K562 (cell line): ENCODE data around the gene ZNF471. TPM values are rescaled to one million over a fixed set of nuclear protein-coding genes. Genes with fewer than 3 reads are reported as not detected.

Experiments
- ATAC-seq: fragments of 200-7000 bp; cut with Tn5 transposase; 3 replicates; pipeline ENCODE4 v1.9.1; 2020; ENCODE audit warnings: moderate library complexity
- BruUV-seq: library from RNA; stranded (reverse); fragments of 400-500 nt; replicated peaks from 2 replicates; lab custom pipeline; 2021; lab: Mats Ljungman, UMichigan
- CTCF ChIA-PET: fragments of 300-600 bp; formaldehyde crosslinking; extraction: SDS; loops from one replicate; lab custom pipeline; 2021; ENCODE audit warnings: low intra/inter-chr PET ratio; lab: Yijun Ruan, JAX
- POLR2A ChIA-PET: fragments of 300-600, 350-650 bp; sonication (Branson Sonifier 250); formaldehyde crosslinking; extraction: SDS; loops from one replicate; lab custom pipeline; 2021; ENCODE audit warnings: antibody characterized with exemption, inconsistent platforms; lab: Yijun Ruan, JAX
- DNase-seq, 4 experiments: peaks; one replicate each; pipeline versions ENCODE4 v3.0.0 to v3.0.0-alpha.2; 2011 to 2018; ENCODE audit warnings: low spot score in 3 of 4, mixed read lengths in 3 of 4; ENCODE audit errors: extremely low read depth in 1 of 4
- FAIRE-seq: peaks from 2 replicates; lab custom pipeline; 2011; peaks lifted over from hg19 to GRCh38; lab: Jason Lieb, UNC
- H2AFZ ChIP-seq: 2 replicates; pipeline ENCODE4 v1.6.0; 2011; ENCODE audit warnings: low read depth, low read length, control low read depth, inconsistent platforms
- H3K27ac ChIP-seq: fragments of 200-600 bp; 3 replicates; pipeline ENCODE4 v1.8.0; 2011; ENCODE audit warnings: low read depth, mild to moderate bottlenecking, control low read depth, inconsistent platforms, low read length, moderate library complexity, mixed read lengths; ENCODE audit errors: extremely low read depth
- H3K27me3 ChIP-seq, 2 experiments: fragments of 300-600 bp in 1 of 2; 2 replicates in 1 of 2; 3 replicates in 1 of 2; pipeline versions ENCODE4 v1.6.0 to v1.8.0; 2011; ENCODE audit warnings: inconsistent platforms in 2 of 2, low read length in 2 of 2, mild to moderate bottlenecking in 1 of 2, mixed read lengths in 1 of 2, moderate library complexity in 1 of 2; ENCODE audit not compliant: control insufficient read depth in 2 of 2, insufficient read depth in 2 of 2
- H3K36me3 ChIP-seq: fragments of 300-600 bp; 3 replicates; pipeline ENCODE4 v1.8.0; 2011; ENCODE audit warnings: mild to moderate bottlenecking, low read length, inconsistent platforms; ENCODE audit not compliant: control insufficient read depth, insufficient read depth
- H3K4me1 ChIP-seq, 2 experiments: fragments of 200-600 bp in 1 of 2; replicated peaks in 1 of 2; 2 replicates in 1 of 2; 3 replicates in 1 of 2; pipeline versions ENCODE4 v1.5.1 to v1.8.0; 2011; ENCODE audit warnings: inconsistent platforms in 2 of 2, low read length in 2 of 2, mild to moderate bottlenecking in 1 of 2, mixed read lengths in 1 of 2, moderate library complexity in 1 of 2; ENCODE audit not compliant: control insufficient read depth in 2 of 2, insufficient read depth in 2 of 2
- H3K4me2 ChIP-seq: 2 replicates; pipeline ENCODE4 v1.6.1; 2011; ENCODE audit warnings: low read length, control low read depth, inconsistent platforms, mixed read lengths; ENCODE audit not compliant: insufficient read depth
- H3K4me3 ChIP-seq: fragments of 200-600 bp; sonication (generic), shearing (Covaris generic); 2 replicates; pipeline ENCODE4 v1.5.1; 2016; ENCODE audit warnings: control low read depth, inconsistent platforms
- H3K79me2 ChIP-seq: fragments of 200-600 bp; 3 replicates; pipeline ENCODE4 v1.8.0; 2011; ENCODE audit warnings: low read length, inconsistent platforms; ENCODE audit not compliant: control insufficient read depth, insufficient read depth
- H3K9ac ChIP-seq, 2 experiments: 2 replicates each; pipeline versions ENCODE4 v1.6.0 to v1.6.1; 2011; ENCODE audit warnings: low read depth in 2 of 2, low read length in 2 of 2, control low read depth in 1 of 2, inconsistent platforms in 1 of 2, mild to moderate bottlenecking in 1 of 2, mixed read lengths in 1 of 2; ENCODE audit not compliant: insufficient read depth in 1 of 2
- H3K9me1 ChIP-seq: one replicate; pipeline ENCODE4 v1.6.0; 2011; ENCODE audit warnings: inconsistent platforms, mild to moderate bottlenecking, low read length, moderate library complexity; ENCODE audit not compliant: control insufficient read depth, insufficient read depth
- H3K9me3 ChIP-seq: replicated peaks from 2 replicates; pipeline ENCODE4 v1.5.1; 2011; ENCODE audit warnings: low read depth, low read length, inconsistent platforms; ENCODE audit not compliant: control insufficient read depth, insufficient read depth
- H4K20me1 ChIP-seq: replicated peaks from 2 replicates; pipeline ENCODE4 v1.6.1; 2011; ENCODE audit warnings: low read length, inconsistent platforms, mixed read lengths; ENCODE audit not compliant: control insufficient read depth, insufficient read depth
- CHD2 ChIP-seq: IDR thresholded peaks from 2 replicates; pipeline ENCODE4 v1.6.1; 2011; ENCODE audit warnings: low read depth, low read length
- EWSR1 ChIP-seq: fragments of 450-650 bp; IDR thresholded peaks from 2 replicates; pipeline ENCODE4 v1.6.1; 2018; ENCODE audit warnings: borderline replicate concordance, mild to moderate bottlenecking, low read depth, moderate library complexity; ENCODE audit not compliant: partially characterized antibody
- IFI16 ChIP-seq: fragments of 250-450 bp; sonication (Bioruptor Pico); IDR thresholded peaks from 2 replicates; pipeline ENCODE4 v2.1.2; 2022; ENCODE audit warnings: mild to moderate bottlenecking, inconsistent platforms
- SLC30A9 ChIP-seq: fragments of 250-450 bp; sonication (Bioruptor Pico); IDR thresholded peaks from 2 replicates; pipeline ENCODE4 v1.8.0; 2022; ENCODE audit warnings: mild to moderate bottlenecking, moderate library complexity
- ZNF282 ChIP-seq: sonication (generic); formaldehyde crosslinking; IDR thresholded peaks from 2 replicates; pipeline ENCODE4 v1.8.1; 2023; ENCODE audit warnings: missing genetic modification reagents
- WGBS: fragments of 100-300 bp; shearing (Covaris generic); methylation state at CpG from one replicate; pipeline ENCODE4 v1.1.6; 2016; ENCODE audit warnings: low coverage, mixed read lengths; ENCODE audit not compliant: insufficient coverage; ENCODE audit errors: missing lambda C conversion rate; 5-methylcytosine and 5-hydroxymethylcytosine counted together
- in situ Hi-C: fragments of 300-500 bp; cut with MboI; formaldehyde crosslinking; loops from 4 replicates; pipeline ENCODE4 v1.15.0; 2018; ENCODE audit warnings: inconsistent platforms, mixed read lengths
- intact Hi-C: fragments of 100-400 bp; cut with micrococcal nuclease; formaldehyde crosslinking; loops from 2 replicates; pipeline ENCODE4 v1.14.2; 2022
- polyA plus RNA-seq, 8 experiments: library from polyadenylated mRNA; depleted of rRNA in 4 of 8; stranded (reverse) in 5 of 8; unstranded in 3 of 8; fragments of >200 nt; fragmentation: Nextera tagmentation in 2 of 8; fragmentation: Illumina TruSeq in 1 of 8; extraction: Ambion mirVana in 2 of 8; extraction: Trizol in 1 of 8; gene quantifications; 2 replicates each; pipeline versions ENCODE4 v1.2.1 to v1.2.3, GENCODE V29; 2011 to 2014; ENCODE audit warnings: inconsistent platforms in 1 of 8, missing spikeins in 1 of 8
- total RNA-seq, 7 experiments: library from RNA; depleted of rRNA in 6 of 7; stranded (reverse); fragments of >200 nt in 6 of 7; fragmentation: Illumina TruSeq in 2 of 7; extraction: Trizol in 2 of 7; gene quantifications; 2 replicates each; pipeline versions ENCODE4 v1.2.1 to v1.2.3, GENCODE V29; 2011 to 2021; ENCODE audit warnings: low replicate concordance in 1 of 7
- TF ChIP-seq, protein P1 (sequence below): sonication (generic); formaldehyde crosslinking; IDR thresholded peaks from 2 replicates; pipeline ENCODE4 v1.8.1; 2023; ENCODE audit warnings: mild to moderate bottlenecking, missing genetic modification reagents
- TF ChIP-seq, protein P2 (sequence below): fragments of 450-650 bp; IDR thresholded peaks from 2 replicates; pipeline ENCODE4 v1.6.1; 2016; ENCODE audit warnings: low read depth, mild to moderate bottlenecking, moderate library complexity

ZNF471 gene
- total and polyA plus RNA-seq, 9 of the 15 experiments (the other 6 are each of a cell fraction or from before 2014, with no cell fraction given), result not detected

DNA sequence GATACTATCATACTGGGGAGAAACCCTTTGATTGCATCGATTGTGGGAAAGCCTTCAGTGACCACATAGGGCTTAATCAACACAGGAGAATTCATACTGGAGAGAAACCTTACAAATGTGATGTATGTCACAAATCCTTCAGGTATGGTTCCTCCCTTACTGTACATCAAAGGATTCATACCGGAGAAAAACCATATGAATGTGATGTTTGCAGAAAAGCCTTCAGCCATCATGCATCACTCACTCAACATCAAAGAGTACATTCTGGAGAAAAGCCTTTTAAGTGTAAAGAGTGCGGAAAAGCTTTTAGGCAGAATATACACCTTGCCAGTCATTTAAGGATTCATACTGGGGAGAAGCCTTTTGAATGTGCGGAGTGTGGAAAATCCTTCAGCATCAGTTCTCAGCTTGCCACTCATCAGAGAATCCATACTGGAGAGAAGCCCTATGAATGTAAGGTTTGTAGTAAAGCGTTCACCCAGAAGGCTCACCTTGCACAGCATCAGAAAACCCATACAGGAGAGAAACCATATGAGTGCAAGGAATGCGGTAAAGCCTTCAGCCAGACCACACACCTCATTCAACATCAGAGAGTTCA is 46.7 kb downstream of the ZNF471 start:
- Histone ChIP-seq H3K79me2 (no peaks in the 10 kb centered on the region), H3K9me3 (no peaks in the 10 kb centered on the region), H4K20me1 (no peaks in the 10 kb centered on the region), H3K4me2 (no peak overlapping the region), H3K9ac (no peak overlapping the region), H3K27ac (no peak overlapping the region), H3K27me3 (no peaks in the 10 kb centered on the region), H3K4me3 (no peak overlapping the region), H3K36me3 (no peaks in the 10 kb centered on the region), H3K4me1 (no peaks in the 10 kb centered on the region), H2AFZ (no peak overlapping the region), H3K9me1 (no peaks in the 10 kb centered on the region)
- WGBS, result under 1% methylated on average over 6 of the region's 6 CpGs
- intact Hi-C loops, result no loop called here
- FAIRE-seq, result no peak
- ATAC-seq, result no peak
- no peak for DNase-seq
- ChIA-PET POLR2A (no interaction called here), CTCF (no interaction called here)
- TF ChIP-seq ZNF282 (CRISPR knock-in tag) (no peak), CHD2 (no peak), EWSR1 (no peak), IFI16 (CRISPR knock-in tag) (no peak), SLC30A9 (no peak)
- TF ChIP-seq, protein P1, sequence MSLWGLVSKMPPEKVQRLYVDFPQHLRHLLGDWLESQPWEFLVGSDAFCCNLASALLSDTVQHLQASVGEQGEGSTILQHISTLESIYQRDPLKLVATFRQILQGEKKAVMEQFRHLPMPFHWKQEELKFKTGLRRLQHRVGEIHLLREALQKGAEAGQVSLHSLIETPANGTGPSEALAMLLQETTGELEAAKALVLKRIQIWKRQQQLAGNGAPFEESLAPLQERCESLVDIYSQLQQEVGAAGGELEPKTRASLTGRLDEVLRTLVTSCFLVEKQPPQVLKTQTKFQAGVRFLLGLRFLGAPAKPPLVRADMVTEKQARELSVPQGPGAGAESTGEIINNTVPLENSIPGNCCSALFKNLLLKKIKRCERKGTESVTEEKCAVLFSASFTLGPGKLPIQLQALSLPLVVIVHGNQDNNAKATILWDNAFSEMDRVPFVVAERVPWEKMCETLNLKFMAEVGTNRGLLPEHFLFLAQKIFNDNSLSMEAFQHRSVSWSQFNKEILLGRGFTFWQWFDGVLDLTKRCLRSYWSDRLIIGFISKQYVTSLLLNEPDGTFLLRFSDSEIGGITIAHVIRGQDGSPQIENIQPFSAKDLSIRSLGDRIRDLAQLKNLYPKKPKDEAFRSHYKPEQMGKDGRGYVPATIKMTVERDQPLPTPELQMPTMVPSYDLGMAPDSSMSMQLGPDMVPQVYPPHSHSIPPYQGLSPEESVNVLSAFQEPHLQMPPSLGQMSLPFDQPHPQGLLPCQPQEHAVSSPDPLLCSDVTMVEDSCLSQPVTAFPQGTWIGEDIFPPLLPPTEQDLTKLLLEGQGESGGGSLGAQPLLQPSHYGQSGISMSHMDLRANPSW (CRISPR knock-in tag), result no peak
- TF ChIP-seq, protein P2, sequence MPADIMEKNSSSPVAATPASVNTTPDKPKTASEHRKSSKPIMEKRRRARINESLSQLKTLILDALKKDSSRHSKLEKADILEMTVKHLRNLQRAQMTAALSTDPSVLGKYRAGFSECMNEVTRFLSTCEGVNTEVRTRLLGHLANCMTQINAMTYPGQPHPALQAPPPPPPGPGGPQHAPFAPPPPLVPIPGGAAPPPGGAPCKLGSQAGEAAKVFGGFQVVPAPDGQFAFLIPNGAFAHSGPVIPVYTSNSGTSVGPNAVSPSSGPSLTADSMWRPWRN, result no peak
- no TSS peak for BruUV-seq
- in situ Hi-C loops, result no loop called here
